A549 (cell line): ENCODE measurements around the gene FKBP4.

Experiments
- ATOH8 ChIP-seq: fragments of 250-450 bp; sonication (Bioruptor Pico); IDR thresholded peaks from 2 replicates; pipeline ENCODE4 v1.5.0; 2020; ENCODE audit warnings: low read depth, mild to moderate bottlenecking, moderate library complexity
- BCL3 ChIP-seq: fragments of >200 bp; sonication (Bioruptor Twin); formaldehyde crosslinking; IDR thresholded peaks from 3 replicates; pipeline ENCODE4 v1.6.1; 2016
- CHD4 ChIP-seq: fragments of 200-600 bp; sonication (generic); IDR thresholded peaks from 2 replicates; pipeline ENCODE4 v1.6.1; 2016; ENCODE audit warnings: antibody characterized with exemption, mild to moderate bottlenecking, borderline replicate concordance
- CTCF ChIP-seq: fragments of >200 bp; sonication (Bioruptor Twin); formaldehyde crosslinking; IDR thresholded peaks from 3 replicates; pipeline ENCODE4 v1.5.1; 2016
- KDM1A ChIP-seq: fragments of 200-600 bp; sonication (generic); IDR thresholded peaks from 2 replicates; pipeline ENCODE4 v1.6.1; 2016; ENCODE audit warnings: low read depth, mild to moderate bottlenecking
- POLR2A ChIP-seq: IDR thresholded peaks from 2 replicates; pipeline ENCODE4 v1.6.1; 2012; ENCODE audit warnings: mild to moderate bottlenecking, low read length

GRCh38 chr12:2768224-2768961, 26.4 kb upstream of the FKBP4 start:
- TF ChIP-seq CTCF (no peak), BCL3 (no peak), KDM1A (no peak), ATOH8 (no peak), CHD4 (no peak), POLR2A (no peak)
